Endodermal cell (in vitro differentiated cells): ENCODE measurements around the gene SMIM35. TPM values are rescaled to one million over a fixed set of nuclear protein-coding genes. Genes with fewer than 3 reads are reported as not detected.

Experiments used
- DNase-seq: peaks from one replicate; pipeline ENCODE4 v3.0.0-alpha.2; 2017
- H3K27ac ChIP-seq: 2 replicates; pipeline ENCODE4 v1.5.1; 2013; ENCODE audit warnings: mild to moderate bottlenecking, low read depth, low read length, moderate library complexity
- H3K27me3 ChIP-seq: 2 replicates; pipeline ENCODE4 v1.6.1; 2013; ENCODE audit warnings: mild to moderate bottlenecking, low read length, moderate library complexity; ENCODE audit not compliant: insufficient read depth, control insufficient read depth, poor library complexity, severe bottlenecking
- H3K36me3 ChIP-seq: 2 replicates; pipeline ENCODE4 v1.7.0; 2013; ENCODE audit warnings: mild to moderate bottlenecking, low read length, moderate library complexity; ENCODE audit not compliant: control insufficient read depth, insufficient read depth
- H3K4me1 ChIP-seq: one replicate; pipeline ENCODE4 v1.7.0; 2013; ENCODE audit warnings: low read length; ENCODE audit not compliant: control insufficient read depth, insufficient read depth
- H3K4me3 ChIP-seq: 2 replicates; pipeline ENCODE4 v1.5.1; 2013; ENCODE audit warnings: mild to moderate bottlenecking, low read length, moderate library complexity
- H3K9ac ChIP-seq: 2 replicates; pipeline ENCODE4 v1.6.1; 2013; ENCODE audit warnings: mild to moderate bottlenecking, low read length, moderate library complexity; ENCODE audit not compliant: poor library complexity, severe bottlenecking; ENCODE audit errors: extremely low read depth
- H3K9me3 ChIP-seq: 2 replicates; pipeline ENCODE4 v1.6.1; 2013; ENCODE audit warnings: mild to moderate bottlenecking, low read length, moderate library complexity; ENCODE audit not compliant: control insufficient read depth
- H3K27ac Mint-ChIP-seq: 2 replicates; pipeline ENCODE4 v1.8.0; 2020; ENCODE audit warnings: mixed read lengths
- H3K27me3 Mint-ChIP-seq: 2 replicates; pipeline ENCODE4 v1.8.0; 2021; ENCODE audit warnings: mild to moderate bottlenecking, mixed read lengths; ENCODE audit not compliant: insufficient read depth
- H3K36me3 Mint-ChIP-seq: 2 replicates; pipeline ENCODE4 v1.8.0; 2020; ENCODE audit warnings: low read depth, mixed read lengths
- H3K4me1 Mint-ChIP-seq: 2 replicates; pipeline ENCODE4 v1.8.0; 2020; ENCODE audit warnings: mixed read lengths
- H3K4me3 Mint-ChIP-seq: 2 replicates; pipeline ENCODE4 v1.8.0; 2020; ENCODE audit warnings: mild to moderate bottlenecking, moderate library complexity, mixed read lengths
- H3K9me3 Mint-ChIP-seq: 2 replicates; pipeline ENCODE4 v1.8.0; 2020; ENCODE audit warnings: mild to moderate bottlenecking, mixed read lengths
- WGBS, 2 experiments: methylation state at CpG; one replicate each; pipeline versions ENCODE4 v1.1.5 to v1.1.7; 2013; ENCODE audit warnings: missing lambda C conversion rate in 2 of 2, mixed read lengths in 1 of 2; ENCODE audit not compliant: insufficient coverage in 1 of 2, insufficient read length in 1 of 2; 5-methylcytosine and 5-hydroxymethylcytosine counted together
- total RNA-seq, 2 donors: library from RNA; stranded (reverse); fragmentation: NEBNext Ultra II Directional in 1 of 2; extraction: Animal tissue kit (Norgen Biotek cat#: 25700) in 1 of 2; gene quantifications; 2 replicates in 1 of 2; 3 replicates in 1 of 2; pipeline ENCODE4 v1.2.1, GENCODE V29; 2021
- TF ChIP-seq, protein P1 (sequence below): fragments of 200-600 bp; sonication (generic); conservative IDR thresholded peaks from 2 replicates; pipeline ENCODE4 v1.5.0; 2021; ENCODE audit warnings: antibody characterized with exemption, mild to moderate bottlenecking

The SMIM35 gene
- total RNA-seq, 2 donors from 2014 or later: not detected

DNA sequence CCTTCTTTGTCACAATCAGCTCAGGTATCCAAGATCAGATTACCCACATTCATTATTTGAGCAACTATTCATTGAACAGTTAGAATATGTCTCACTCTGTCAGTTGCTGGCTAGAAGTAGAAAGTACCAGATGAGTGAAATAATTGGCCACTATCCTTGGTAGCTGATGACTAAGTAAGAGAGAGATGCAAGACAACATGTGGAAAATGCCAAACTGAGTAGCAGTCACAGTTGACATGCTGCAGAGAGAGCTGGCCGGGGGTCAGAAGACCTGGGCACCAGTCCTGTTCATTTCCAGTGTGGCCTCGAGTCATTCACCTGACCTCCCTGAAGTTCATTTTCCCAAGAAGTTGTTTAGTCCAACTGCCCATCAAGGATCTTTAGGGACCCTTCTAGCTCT lies 22.5 kb upstream of the SMIM35 start:
- no peak overlapping the region for H3K4me3 ChIP-seq
- TF ChIP-seq, protein P1, sequence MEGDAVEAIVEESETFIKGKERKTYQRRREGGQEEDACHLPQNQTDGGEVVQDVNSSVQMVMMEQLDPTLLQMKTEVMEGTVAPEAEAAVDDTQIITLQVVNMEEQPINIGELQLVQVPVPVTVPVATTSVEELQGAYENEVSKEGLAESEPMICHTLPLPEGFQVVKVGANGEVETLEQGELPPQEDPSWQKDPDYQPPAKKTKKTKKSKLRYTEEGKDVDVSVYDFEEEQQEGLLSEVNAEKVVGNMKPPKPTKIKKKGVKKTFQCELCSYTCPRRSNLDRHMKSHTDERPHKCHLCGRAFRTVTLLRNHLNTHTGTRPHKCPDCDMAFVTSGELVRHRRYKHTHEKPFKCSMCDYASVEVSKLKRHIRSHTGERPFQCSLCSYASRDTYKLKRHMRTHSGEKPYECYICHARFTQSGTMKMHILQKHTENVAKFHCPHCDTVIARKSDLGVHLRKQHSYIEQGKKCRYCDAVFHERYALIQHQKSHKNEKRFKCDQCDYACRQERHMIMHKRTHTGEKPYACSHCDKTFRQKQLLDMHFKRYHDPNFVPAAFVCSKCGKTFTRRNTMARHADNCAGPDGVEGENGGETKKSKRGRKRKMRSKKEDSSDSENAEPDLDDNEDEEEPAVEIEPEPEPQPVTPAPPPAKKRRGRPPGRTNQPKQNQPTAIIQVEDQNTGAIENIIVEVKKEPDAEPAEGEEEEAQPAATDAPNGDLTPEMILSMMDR: no peak
- no peak for DNase-seq
- peaks cover 10% of the 10 kb centered on the region for H3K4me1 Mint-ChIP-seq
- no peaks in the 10 kb centered on the region for H3K4me1 ChIP-seq
- 88 to 100% methylated on average over 1 to 2 of the region's 2 CpGs for WGBS, 2 experiments
- H3K4me3 Mint-ChIP-seq: no peak overlapping the region
- no peaks in the 10 kb centered on the region for H3K9me3 Mint-ChIP-seq
- H3K9me3 ChIP-seq: no peaks in the 10 kb centered on the region
- H3K27ac Mint-ChIP-seq: no peak overlapping the region
- H3K36me3 Mint-ChIP-seq: no peaks in the 10 kb centered on the region
- no peaks in the 10 kb centered on the region for H3K27me3 ChIP-seq
- H3K9ac ChIP-seq: no peak overlapping the region
- no peaks in the 10 kb centered on the region for H3K36me3 ChIP-seq
- no peak overlapping the region for H3K27ac ChIP-seq
- peaks cover 8% of the 10 kb centered on the region for H3K27me3 Mint-ChIP-seq

DNA sequence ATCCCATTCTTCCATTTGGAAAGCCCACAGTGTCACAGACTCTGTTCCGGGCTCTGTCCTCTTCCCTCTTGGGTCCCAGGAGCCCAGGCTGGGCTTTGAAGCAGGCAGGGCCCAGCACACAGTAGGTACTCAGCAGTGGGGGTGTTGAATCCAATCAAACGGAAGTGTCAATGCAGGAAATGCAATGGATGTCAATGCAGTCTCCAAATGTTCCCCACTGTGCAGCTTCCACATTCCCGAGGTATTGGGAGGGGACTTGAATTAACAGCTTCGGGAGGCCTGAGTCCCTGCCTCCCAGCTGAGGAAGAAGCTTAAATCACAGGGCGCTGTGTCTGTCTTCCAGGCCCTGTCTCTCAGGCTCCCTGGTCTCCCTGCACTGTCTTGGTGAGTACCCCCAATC lies 21.8 kb upstream of the SMIM35 start:
- H3K27me3 Mint-ChIP-seq: peaks cover 6% of the 10 kb centered on the region
- H3K4me3 ChIP-seq: no peak overlapping the region
- H3K36me3 Mint-ChIP-seq: no peaks in the 10 kb centered on the region
- DNase-seq: peak; percentile 76
- H3K36me3 ChIP-seq: no peaks in the 10 kb centered on the region
- no peaks in the 10 kb centered on the region for H3K9me3 ChIP-seq
- H3K4me3 Mint-ChIP-seq: no peak overlapping the region
- WGBS, 2 experiments: 32 to 67% methylated on average over 3 to 5 of the region's 5 CpGs
- no peak overlapping the region for H3K27ac ChIP-seq
- H3K27me3 ChIP-seq: no peaks in the 10 kb centered on the region
- H3K4me1 Mint-ChIP-seq: peaks cover 10% of the 10 kb centered on the region
- H3K27ac Mint-ChIP-seq: no peak overlapping the region
- TF ChIP-seq, protein P1: no peak
- no peak overlapping the region for H3K9ac ChIP-seq
- no peaks in the 10 kb centered on the region for H3K4me1 ChIP-seq
- no peaks in the 10 kb centered on the region for H3K9me3 Mint-ChIP-seq

DNA sequence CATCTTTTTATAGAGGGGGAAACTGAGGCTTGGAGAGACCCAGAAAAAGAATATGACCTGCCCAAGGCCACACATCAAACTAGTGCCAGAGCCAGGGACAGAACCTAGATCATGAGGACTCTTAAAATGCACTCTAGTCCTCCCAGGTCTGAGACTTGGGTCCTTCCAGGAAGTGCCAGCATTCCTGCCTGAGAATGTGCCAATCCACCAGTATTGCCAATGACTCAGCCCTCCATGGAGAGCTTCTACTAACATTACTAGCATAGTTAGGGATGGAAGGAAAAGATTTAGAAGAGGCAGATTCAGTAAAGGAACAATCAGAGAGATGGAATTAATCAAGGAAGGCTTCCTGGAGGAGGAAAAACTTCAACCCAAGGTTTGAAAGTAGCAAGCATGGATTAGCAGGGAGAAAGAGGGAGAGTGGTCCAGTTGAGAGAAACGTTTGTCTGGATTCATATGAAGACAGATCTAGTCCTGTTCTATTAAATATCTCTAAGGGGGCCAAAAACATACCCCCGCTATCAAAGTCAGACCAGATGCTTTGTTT lies 20.1 kb upstream of the SMIM35 start:
- H3K4me3 ChIP-seq: no peak overlapping the region
- WGBS, 2 experiments: 71 to 93% methylated on average over 1 to 2 of the region's 2 CpGs
- Mint-ChIP-seq H3K4me3 (no peak overlapping the region), H3K27ac (no peak overlapping the region), H3K27me3 (peaks cover 6% of the 10 kb centered on the region), H3K4me1 (peaks cover 13% of the 10 kb centered on the region), H3K9me3 (no peaks in the 10 kb centered on the region), H3K36me3 (no peaks in the 10 kb centered on the region)
- no peaks in the 10 kb centered on the region for H3K27me3 ChIP-seq
- H3K4me1 ChIP-seq: no peaks in the 10 kb centered on the region
- no peaks in the 10 kb centered on the region for H3K9me3 ChIP-seq
- DNase-seq: no peak
- TF ChIP-seq, protein P1: no peak
- H3K9ac ChIP-seq: no peak overlapping the region
- no peak overlapping the region for H3K27ac ChIP-seq
- no peaks in the 10 kb centered on the region for H3K36me3 ChIP-seq
